Measurements from ENCODE around the gene ADD1.
"Not testable (repeated sequence)": the region's sequence is repeated elsewhere in the genome, so short reads cannot be mapped to it uniquely, and the experiment has no call there.

ADD1 gene

GRCh38 chr4:2944586-2945526, 101.2 kb downstream of the ADD1 start:
- no peak for DNase-seq (ENCODE audit: low spot score)

GRCh38 chr4:2945619-2946604, 102.3 kb downstream of the ADD1 start:
- not testable (repeated sequence) for DNase-seq (ENCODE audit: low spot score)

DNA sequence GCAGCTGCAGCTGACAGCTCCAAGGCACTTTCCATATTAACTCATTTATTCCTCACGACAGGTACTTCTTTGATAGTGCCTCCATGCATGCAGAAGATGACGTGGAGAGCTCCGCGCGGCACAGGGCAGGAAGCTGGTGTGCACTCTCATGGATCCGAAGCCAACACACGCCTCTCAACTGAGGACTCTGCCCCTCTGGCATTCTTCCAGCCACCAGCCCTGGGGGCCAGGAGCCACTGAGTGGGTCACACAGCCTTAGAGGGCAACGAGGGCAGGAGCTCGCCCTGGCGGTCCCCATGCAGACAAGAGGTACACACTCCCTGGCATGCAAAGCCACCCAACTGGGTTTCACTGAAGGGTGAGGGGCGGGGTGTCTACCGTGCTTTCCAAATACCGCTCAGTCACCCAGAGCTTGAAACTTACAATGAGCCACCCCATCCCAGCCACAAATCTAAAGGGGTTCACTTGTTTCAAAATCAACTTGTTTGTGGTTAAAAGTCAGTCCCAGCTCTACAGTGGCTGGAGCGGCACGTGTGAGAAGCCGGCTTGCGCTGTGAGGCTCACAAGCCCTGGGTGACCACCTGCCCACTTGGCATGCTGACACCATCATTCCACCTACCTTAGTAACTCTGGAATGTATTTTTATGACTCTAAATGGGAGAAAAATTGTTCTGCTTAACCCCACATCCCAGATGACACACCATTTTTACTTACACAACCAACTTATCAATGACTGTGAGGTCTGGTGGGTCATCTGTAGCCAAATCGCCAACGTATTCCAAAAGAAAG, 103.4 kb downstream of the ADD1 start:
- DNase-seq (ENCODE audit: low spot score) = no peak

DNA sequence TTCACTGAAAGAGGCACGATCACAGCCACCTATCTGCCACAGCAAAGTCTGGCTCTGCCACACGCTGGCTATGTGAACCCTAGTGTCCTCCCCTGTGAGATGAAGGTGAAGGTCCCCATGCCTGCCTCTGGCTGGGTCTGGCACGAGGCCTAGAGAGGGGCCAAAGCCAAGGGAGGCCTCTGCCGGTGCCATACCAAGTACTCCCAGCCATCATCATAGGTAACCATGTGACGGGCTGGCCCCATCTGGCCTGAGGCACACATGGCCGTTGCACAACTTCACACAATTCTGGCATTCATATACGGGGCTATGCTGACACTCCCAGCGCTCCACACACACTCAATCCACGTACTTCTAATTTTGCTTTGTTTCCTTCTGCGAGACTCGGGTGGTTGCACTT, 104.3 kb downstream of the ADD1 start:
- no peak for DNase-seq (ENCODE audit: low spot score)

DNA sequence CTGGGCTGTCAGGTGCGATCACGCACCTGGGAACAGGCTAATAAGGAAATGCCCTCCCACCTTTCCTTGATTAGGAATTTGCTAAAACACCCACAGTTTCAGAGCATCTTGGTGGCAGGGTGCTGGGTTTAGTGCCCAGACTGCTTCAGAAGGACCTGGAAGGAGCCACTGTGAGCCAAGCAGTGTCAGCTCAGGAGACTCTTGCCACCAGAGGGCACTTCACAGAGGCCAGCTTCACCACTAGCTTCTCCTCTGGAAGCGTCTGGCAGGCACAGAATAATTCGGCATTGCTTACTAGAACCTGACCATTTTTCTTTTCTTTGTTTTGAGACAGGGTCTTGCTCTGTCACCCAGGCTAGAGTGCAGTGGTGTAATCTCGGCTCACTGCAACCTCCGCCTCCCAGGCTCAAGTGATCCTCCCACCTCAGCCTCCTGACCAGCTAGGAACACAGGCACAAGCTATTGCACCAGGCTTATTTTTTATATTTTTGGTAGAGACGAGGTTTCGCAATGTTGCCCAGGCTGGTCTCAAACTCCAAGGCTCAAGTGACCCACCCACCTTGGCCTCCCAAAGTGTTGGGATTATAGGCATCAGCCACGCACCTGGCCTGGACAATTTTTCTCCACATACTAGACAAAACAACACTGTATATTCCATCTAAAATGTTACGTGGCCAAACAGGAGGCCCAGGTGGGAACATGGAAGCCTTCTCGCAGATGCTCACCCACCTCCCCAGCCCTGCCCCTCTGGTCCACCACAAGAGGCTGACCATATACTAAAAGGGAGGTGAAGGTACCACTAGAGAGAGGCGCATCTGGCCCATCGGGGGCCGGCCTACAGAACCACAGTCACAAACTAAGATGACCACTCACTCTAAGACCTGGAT, 105.5 kb downstream of the ADD1 start:
- peak; percentile 20 for DNase-seq (ENCODE audit: low spot score)

DNA sequence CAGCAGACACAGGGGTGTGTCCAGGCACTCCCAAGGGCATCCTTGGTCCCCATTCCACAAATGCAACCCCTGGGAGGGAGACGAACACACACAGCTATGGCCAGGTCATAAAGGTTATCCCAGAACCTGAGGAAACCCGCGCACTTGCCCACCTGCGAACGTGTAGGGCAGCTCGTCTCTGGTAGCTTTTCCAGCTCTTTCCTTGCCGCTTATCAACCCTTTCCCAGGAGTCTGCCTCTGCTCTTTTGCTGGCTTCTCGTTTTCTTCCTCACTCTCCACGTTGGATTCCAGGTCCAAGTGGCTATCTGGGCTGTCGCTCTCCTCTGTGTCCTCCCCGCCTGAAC, 106.1 kb downstream of the ADD1 start:
- DNase-seq (ENCODE audit: low spot score) = no peak

DNA sequence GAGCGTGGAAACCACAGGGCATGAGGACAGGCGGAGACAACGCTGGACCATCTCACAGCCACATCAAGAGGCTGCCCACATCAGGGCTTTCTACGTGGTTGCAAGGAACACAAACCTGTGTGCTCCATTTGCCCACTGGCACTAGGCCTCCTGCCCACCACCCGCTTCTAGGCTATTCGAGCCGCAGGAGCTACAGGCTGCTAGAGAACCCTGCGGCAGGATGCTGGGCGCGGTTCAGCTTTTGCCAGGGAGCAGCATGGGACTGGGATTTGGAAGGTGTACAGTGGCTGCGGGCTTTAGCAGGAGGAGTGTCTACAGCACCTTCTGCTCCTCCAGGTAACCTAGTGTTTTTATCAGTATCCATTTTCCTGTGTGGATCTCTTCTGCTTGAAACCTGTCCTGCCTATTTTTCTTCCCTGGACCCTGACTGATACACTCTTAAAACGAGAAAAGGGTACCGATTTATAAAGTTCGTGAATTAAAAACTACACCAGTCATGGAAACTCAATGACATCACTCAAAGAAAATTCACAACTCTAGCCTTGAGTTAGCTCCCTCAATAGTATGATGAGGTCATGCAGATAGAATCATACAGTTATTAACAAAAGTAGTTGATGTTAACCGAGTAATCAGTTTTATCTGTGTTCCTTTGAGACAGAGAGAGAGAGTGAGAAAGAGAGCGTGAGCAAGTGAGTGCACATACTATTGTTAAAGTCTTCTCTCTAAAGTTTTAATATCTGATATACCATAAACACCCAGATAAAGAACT, 106.8 kb downstream of the ADD1 start:
- no peak for DNase-seq (ENCODE audit: low spot score)

DNA sequence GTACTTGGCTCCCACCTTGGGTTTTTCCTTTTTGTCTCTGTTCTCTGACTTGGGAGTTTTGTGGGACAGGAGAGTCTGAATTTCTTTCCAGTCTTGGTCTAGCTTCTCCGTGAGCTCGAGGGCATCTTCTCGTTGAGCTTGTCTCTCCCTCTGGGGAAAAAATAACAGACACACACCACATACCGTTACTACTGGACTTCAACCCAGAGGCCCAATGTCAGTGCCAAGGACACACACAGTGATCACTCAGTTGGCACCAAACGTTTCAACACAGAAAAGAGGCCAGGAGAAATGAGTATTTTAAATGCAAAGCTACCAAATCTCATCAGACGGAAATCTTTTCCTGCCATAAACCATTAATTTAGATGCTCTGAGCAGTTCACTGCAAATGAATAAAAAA, 109.9 kb downstream of the ADD1 start:
- no peak for DNase-seq (ENCODE audit: low spot score)

GRCh38 chr4:2954358-2955185, 110.9 kb downstream of the ADD1 start:
- peak; percentile 58 for DNase-seq (ENCODE audit: low spot score)

- not testable (repeated sequence) for DNase-seq (ENCODE audit: low spot score)
These were observed 111.8 kb downstream of the ADD1 start for GRCh38 chr4:2955186-2956044.

DNA sequence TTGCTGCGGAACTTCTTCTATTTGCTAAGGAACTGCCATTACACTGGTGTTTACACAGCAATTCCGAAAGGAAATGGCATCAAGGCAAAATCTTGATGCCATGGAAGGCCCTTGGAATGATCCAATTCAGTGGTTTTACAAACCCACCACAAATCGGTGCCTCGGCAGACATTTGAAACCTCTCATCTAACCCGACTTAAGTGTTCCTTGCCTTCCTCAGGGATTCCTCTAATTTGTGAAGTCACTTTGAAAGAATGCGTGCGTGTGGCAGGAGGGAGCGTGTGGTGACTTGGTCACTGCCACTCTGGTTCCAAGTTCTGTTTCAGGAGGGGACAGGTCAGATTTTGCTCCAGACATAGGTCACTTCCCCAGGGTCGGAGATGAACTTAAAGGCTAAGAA, 114.8 kb downstream of the ADD1 start:
- DNase-seq (ENCODE audit: low spot score) = no peak

DNA sequence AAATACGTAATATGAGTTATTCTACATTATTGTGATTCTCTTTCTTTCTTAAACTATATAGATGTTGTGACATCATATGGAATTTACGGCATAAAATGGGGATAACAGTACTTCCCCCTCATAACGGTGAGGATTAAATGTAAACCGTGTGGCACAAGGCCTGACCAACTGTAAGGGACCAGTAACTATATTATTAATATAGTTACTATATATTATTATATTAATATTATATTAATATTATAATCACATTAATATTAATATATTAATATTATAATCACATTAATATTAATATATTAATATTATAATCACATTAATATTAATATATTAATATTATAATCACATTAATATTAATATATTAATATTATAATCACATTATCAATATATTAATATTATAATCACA, 116.8 kb downstream of the ADD1 start:
- not testable (repeated sequence) for DNase-seq (ENCODE audit: low spot score)

- peak; percentile 10 for DNase-seq (ENCODE audit: low spot score)
These were observed 117.8 kb downstream of the ADD1 start for GRCh38 chr4:2961421-2961810.

GRCh38 chr4:2961811-2962441, 118.3 kb downstream of the ADD1 start:
- peak; percentile 32 for DNase-seq (ENCODE audit: low spot score)

DNA sequence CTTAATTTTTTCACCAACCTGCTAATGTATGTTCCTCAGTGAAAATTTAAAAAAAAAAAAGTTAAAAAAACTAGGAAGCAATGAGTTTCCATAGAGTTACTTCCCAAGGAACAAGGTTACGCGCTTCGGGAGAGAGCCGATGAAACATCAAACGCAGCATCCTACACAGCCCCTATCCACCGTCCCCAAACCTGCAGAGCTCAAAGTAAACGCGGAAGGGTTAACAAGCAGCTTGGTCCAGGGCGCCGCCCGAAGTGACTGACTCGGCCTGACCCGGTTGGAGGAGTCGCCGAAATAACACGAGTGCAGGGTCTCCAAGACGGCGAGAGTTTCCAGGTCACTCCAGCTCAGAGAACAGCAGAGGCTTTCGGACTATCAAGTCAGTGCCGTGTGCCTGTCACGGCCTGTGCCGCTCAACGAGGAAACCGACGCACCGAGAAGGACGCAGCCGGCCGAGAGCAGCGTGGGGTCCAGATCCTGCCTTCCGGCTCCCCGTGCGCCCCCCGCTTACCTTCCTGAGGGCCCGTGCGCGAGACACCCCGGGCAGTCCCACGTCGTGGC, 119.0 kb downstream of the ADD1 start:
- peak; percentile 35 for DNase-seq (ENCODE audit: low spot score)

DNA sequence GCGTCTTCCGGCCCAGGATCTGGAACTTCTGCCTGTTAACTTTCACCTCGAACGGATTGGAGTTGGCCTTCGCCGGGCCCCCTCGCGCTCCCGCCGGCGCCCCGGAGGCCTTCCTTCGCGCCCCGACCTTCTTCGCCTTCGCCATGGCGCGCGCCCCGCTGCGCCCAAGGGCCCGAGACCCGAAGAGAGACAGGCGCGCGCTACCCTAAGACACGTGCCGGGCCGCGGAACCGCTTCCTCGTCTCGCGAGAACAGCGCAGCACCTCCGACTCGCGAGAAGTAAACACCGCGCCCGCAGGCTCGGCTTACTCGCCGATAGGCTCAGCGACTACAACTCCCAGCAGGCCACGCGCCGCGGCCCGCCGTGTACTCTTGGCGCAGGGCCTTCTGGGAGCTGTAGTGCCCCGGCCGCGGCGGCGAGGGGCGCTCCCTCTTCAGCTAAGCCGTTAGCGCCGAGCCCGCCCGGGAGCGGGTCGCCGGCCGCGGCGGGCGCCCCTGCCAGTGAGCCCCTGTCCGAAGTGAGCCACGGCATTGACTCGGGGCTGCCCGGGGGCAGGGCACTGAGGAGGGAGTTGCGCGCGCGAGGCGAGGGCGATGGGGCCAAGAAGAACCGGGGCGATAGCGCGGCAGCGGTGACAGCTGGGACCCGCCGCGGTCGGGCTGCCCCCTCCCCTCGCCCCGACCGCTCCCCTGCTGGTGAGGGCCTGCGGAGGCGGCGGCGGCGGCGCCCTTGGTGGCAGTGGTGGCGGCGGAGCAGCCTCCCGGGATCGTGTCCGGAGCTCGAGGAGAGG, 119.7 kb downstream of the ADD1 start, which contains the start of the genes GRK4 and NOP14:
Gene GRK4, plus strand, starts transcription at position 397 of the 791 bp plus-strand sequence. CDS start 500 bp downstream, outside the sequence.
Gene NOP14, minus strand, starts transcription at position 232 of the 791 bp plus-strand sequence. Its CDS starts 87 bp downstream, at position 145.
- DNase-seq (ENCODE audit: low spot score) = peak; percentile 98

All from hematopoietic multipotent progenitor cell treated with erythropoietin and hydrocortisone succinate and interleukin-3 and kit ligand, for 15 days (in vitro differentiated cells).